Fibroblast of lung (primary cell): ENCODE measurements around the gene PGP.

Experiments
- EZH2 ChIP-seq: IDR thresholded peaks from 2 replicates; pipeline ENCODE4 v1.5.1; 2012; ENCODE audit warnings: low read length, control low read depth, mild to moderate bottlenecking; ENCODE audit errors: missing control alignments
- TF ChIP-seq, protein P1 (sequence below), 2 donors: IDR thresholded peaks in 1 of 2; conservative IDR thresholded peaks in 1 of 2; 1 replicate in 1 of 2; 2 replicates in 1 of 2; pipeline ENCODE4 v1.5.1; 2011 to 2012; ENCODE audit warnings: low read length in 2 of 2, control low read depth in 1 of 2, inconsistent platforms in 1 of 2, low read depth in 1 of 2, mild to moderate bottlenecking in 1 of 2

DNA sequence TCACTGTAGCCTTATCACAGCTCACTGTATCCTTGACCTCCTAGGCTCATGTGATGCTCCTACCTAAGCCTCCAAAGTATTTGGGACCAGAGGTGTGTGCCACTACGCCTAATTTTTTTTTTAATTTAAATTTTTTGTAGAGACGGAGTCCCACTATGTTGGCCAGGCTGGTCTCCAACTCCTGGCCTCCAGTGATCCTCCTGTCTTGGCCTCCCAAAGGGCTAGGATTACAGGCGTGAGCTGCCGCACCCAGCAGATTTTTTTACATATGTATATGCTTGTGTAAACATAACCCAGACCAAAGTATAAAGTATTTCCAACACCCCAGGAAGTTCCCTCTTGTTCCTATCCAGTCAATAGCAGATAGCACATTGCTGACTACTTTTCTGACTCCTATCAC lies 1.7 kb upstream of the PGP start:
- no peak for TF ChIP-seq EZH2
- TF ChIP-seq, protein P1, sequence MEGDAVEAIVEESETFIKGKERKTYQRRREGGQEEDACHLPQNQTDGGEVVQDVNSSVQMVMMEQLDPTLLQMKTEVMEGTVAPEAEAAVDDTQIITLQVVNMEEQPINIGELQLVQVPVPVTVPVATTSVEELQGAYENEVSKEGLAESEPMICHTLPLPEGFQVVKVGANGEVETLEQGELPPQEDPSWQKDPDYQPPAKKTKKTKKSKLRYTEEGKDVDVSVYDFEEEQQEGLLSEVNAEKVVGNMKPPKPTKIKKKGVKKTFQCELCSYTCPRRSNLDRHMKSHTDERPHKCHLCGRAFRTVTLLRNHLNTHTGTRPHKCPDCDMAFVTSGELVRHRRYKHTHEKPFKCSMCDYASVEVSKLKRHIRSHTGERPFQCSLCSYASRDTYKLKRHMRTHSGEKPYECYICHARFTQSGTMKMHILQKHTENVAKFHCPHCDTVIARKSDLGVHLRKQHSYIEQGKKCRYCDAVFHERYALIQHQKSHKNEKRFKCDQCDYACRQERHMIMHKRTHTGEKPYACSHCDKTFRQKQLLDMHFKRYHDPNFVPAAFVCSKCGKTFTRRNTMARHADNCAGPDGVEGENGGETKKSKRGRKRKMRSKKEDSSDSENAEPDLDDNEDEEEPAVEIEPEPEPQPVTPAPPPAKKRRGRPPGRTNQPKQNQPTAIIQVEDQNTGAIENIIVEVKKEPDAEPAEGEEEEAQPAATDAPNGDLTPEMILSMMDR (conservative IDR thresholded peaks at IDR 0.05 in 1 of 2, IDR thresholded peaks at IDR 0.05 in 1 of 2; ENCODE audit: low read depth in 1 of 2, low read length in 2 of 2): no peak
